Esophagus squamous epithelium (tissue), 5 donors: ENCODE results near the gene NAPSA. TPM values are rescaled to one million over a fixed set of nuclear protein-coding genes. Genes with fewer than 3 reads are reported as not detected.

Experiments used
- DNase-seq: peaks from one replicate; lab custom pipeline; 2025; lab: John Stamatoyannopoulos, UW
- H3K27ac ChIP-seq, 4 donors: fragments of 200-600 bp; sonication (generic); one replicate each; pipeline ENCODE4 v1.5.1; 2016 to 2019; ENCODE audit warnings: mild to moderate bottlenecking in 1 of 4
- H3K27me3 ChIP-seq, 4 donors: fragments of 200-600 bp; sonication (generic); 1 replicate in 3 of 4; 2 replicates in 1 of 4; pipeline versions ENCODE4 v1.5.1 to v1.6.0; 2017 to 2021; ENCODE audit warnings: antibody characterized with exemption in 1 of 4
- H3K36me3 ChIP-seq, 3 donors: fragments of 200-600 bp; sonication (generic); one replicate each; pipeline ENCODE4 v1.5.1; 2016 to 2019
- H3K4me1 ChIP-seq, 3 donors: fragments of 200-600 bp; sonication (generic); one replicate each; pipeline ENCODE4 v1.5.1; 2017 to 2019
- H3K4me3 ChIP-seq, 4 donors: fragments of 200-600 bp; sonication (generic); 1 replicate in 3 of 4; 2 replicates in 1 of 4; pipeline ENCODE4 v1.5.1; 2016 to 2019; ENCODE audit warnings: mild to moderate bottlenecking in 2 of 4, moderate library complexity in 1 of 4
- H3K9me3 ChIP-seq, 3 donors: fragments of 200-600 bp; sonication (generic); one replicate each; pipeline ENCODE4 v1.5.1; 2016 to 2019
- CTCF ChIP-seq, 6 experiments: fragments of 450-650 bp in 4 of 6; fragments of 200-600 bp in 2 of 6; sonication (generic) in 2 of 6; IDR thresholded peaks; one replicate each; pipeline ENCODE4 v1.5.1; 2016 to 2019; ENCODE audit warnings: antibody characterized with exemption in 6 of 6, mild to moderate bottlenecking in 4 of 6, moderate library complexity in 4 of 6
- POLR2A ChIP-seq, 4 donors: fragments of 450-650 bp; IDR thresholded peaks; one replicate each; pipeline ENCODE4 v1.6.1; 2017; ENCODE audit warnings: antibody characterized with exemption in 4 of 4, mild to moderate bottlenecking in 4 of 4, moderate library complexity in 3 of 4
- WGBS, 2 donors: methylation state at CpG; one replicate each; pipeline ENCODE4 v1.1.5; 2018; 5-methylcytosine and 5-hydroxymethylcytosine counted together
- intact Hi-C: fragments of 100-400 bp; cut with DNase I; formaldehyde crosslinking; loops from one replicate; pipeline ENCODE4 v1.15.0; 2022
- total RNA-seq, 4 donors: library from RNA; depleted of rRNA; stranded (reverse); fragments of >200 nt; gene quantifications; one replicate each; pipeline ENCODE4 v1.1.0, GENCODE V29; 2016
- donor health status: DM: yes; HTN: yes; CAD: no.

Gene NAPSA
- under 1 TPM in 1 of 4 donors, not detected in 3; 0.38 TPM for total RNA-seq

- Histone ChIP-seq H3K27me3 (no peaks in the 10 kb centered on the region), H3K4me3 (no peak within 1 kb of the TSS), H3K36me3 (no peaks in the 10 kb centered on the region), H3K4me1 (peaks cover 0 to 24% (median 0%) of the 10 kb centered on the region in 3 donors), H3K27ac (no peak within 1 kb of the TSS), H3K9me3 (no peaks in the 10 kb centered on the region)
- DNase-seq, result no peak
- intact Hi-C loops, result loop anchor here (5.0 kb wide), 2 partner anchors 97 to 417 kb away; no protein-coding TSS in a partner anchor
- 73 to 82% methylated on average over 8 to 9 of the region's 11 CpGs for WGBS, 2 donors
- TF ChIP-seq CTCF (IDR thresholded peaks at IDR 0.05), result no peak
- no peak for TF ChIP-seq POLR2A (IDR thresholded peaks at IDR 0.05)
Measured at GRCh38 chr19:50365434-50366306, at the start of gene NAPSA. Gene NAPSA, minus strand, starts transcription at chr19:50365639. Its CDS starts 18 bp downstream, at chr19:50365621.

DNA sequence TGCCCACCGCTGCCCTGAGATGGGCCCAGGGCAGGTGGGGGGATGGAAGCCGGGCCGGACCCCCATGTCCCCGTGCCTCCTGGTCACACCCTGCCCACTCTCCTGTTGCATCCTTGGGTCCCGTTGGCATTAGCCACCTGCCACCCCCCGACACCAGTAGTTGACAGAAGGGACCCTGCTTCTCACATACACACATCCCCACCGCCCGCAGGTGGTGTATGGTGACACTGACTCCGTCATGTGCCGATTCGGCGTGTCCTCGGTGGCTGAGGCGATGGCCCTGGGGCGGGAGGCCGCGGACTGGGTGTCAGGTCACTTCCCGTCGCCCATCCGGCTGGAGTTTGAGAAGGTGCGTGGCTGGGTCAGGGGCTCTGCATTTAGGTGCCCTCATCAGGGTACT, 48.1 kb upstream of the NAPSA start:
- no peaks in the 10 kb centered on the region for H3K9me3 ChIP-seq
- no peak for TF ChIP-seq CTCF (IDR thresholded peaks at IDR 0.05)
- TF ChIP-seq POLR2A (IDR thresholded peaks at IDR 0.05), result no peak
- peaks cover 0 to 22% (median 2%) of the 10 kb centered on the region in 3 donors for H3K36me3 ChIP-seq
- WGBS, 2 donors, result 90 to 95% methylated on average over 4 of the region's 21 CpGs
- intact Hi-C loops, result no loop called here
- H3K4me1 ChIP-seq, result peaks cover 0 to 12% (median 0%) of the 10 kb centered on the region in 3 donors
- no peak overlapping the region for H3K27ac ChIP-seq
- H3K27me3 ChIP-seq, result peaks cover 0 to 23% (median 4%) of the 10 kb centered on the region in 4 donors
- no peak overlapping the region for H3K4me3 ChIP-seq
- no peak for DNase-seq

- H3K27me3 ChIP-seq, result peaks cover 0 to 19% (median 1%) of the 10 kb centered on the region in 4 donors
- H3K4me3 ChIP-seq, result no peak overlapping the region
- H3K9me3 ChIP-seq, result no peaks in the 10 kb centered on the region
- no peak for DNase-seq
- H3K36me3 ChIP-seq, result peaks cover 0 to 26% (median 2%) of the 10 kb centered on the region in 3 donors
- TF ChIP-seq POLR2A (IDR thresholded peaks at IDR 0.05), result no peak
- TF ChIP-seq CTCF (IDR thresholded peaks at IDR 0.05), result no peak
- intact Hi-C loops, result no loop called here
- no peak overlapping the region for H3K27ac ChIP-seq
- H3K4me1 ChIP-seq, result peaks cover 0 to 8% (median 0%) of the 10 kb centered on the region in 3 donors
- 93% methylated on average over 4 to 5 of the region's 13 CpGs for WGBS, 2 donors
Measured at GRCh38 chr19:50413096-50413495, 47.7 kb upstream of the NAPSA start.

DNA sequence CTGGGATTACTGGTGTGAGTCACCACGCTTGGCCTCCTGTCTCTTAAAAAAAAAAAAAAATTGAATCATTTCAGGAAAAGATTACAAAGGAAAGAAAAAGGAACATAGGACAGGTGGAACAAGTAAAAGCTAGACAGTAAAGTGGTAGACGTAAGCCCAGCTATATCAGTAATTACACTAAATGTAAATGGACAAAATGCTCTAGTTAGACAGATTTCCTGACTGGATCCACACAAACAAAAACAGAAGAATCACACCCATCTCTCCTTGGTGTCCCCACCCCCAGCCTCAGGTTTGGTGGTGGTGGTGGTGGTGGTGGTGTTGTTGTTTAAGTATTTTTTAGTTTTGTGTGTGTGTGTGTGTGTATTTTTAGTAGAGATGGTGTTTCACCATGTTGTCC, 47.0 kb upstream of the NAPSA start:
- no peak overlapping the region for H3K4me3 ChIP-seq
- TF ChIP-seq POLR2A (IDR thresholded peaks at IDR 0.05) (no peak), CTCF (IDR thresholded peaks at IDR 0.05) (no peak)

DNA sequence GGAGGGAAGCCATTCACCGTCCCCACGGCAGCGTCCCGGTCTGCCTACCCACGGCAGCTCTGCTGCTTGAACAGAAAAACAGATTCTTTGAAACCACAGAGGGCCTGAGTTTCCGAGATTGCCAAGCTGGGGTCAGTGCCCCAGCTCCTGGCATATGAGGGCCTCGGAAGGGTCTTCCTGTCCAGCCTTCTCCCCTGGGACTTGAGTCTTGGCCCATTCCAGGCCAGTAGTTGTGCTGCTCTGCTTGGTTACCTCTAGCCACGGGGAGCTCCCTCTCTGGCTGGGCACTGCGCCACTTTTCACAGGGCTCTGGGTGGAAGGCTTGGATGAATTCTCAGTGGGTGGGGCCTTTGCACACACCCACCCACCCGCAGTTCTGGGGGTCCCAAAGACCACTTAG, 44.7 kb upstream of the NAPSA start:
- Histone ChIP-seq H3K27ac (no peak overlapping the region), H3K4me1 (peaks cover 0 to 7% (median 0%) of the 10 kb centered on the region in 3 donors), H3K4me3 (no peak overlapping the region), H3K36me3 (peaks cover 0 to 56% (median 8%) of the 10 kb centered on the region in 3 donors), H3K9me3 (no peaks in the 10 kb centered on the region), H3K27me3 (no peaks in the 10 kb centered on the region)
- TF ChIP-seq CTCF (IDR thresholded peaks at IDR 0.05), result no peak
- no peak for TF ChIP-seq POLR2A (IDR thresholded peaks at IDR 0.05)
- WGBS, 2 donors, result 76 to 100% methylated on average over 1 to 6 of the region's 10 CpGs
- intact Hi-C loops, result no loop called here
- no peak for DNase-seq

More for the DNA sequence above, 47.0 kb upstream of the NAPSA start:
- WGBS, 2 donors, result 89 to 94% methylated on average over 2 of the region's 2 CpGs
- Histone ChIP-seq H3K36me3 (peaks cover 0 to 33% (median 2%) of the 10 kb centered on the region in 3 donors), H3K27me3 (peaks cover 0 to 12% (median 0%) of the 10 kb centered on the region in 4 donors), H3K9me3 (no peaks in the 10 kb centered on the region), H3K27ac (no peak overlapping the region), H3K4me1 (peaks cover 0 to 7% (median 0%) of the 10 kb centered on the region in 3 donors)
- DNase-seq, result no peak
- intact Hi-C loops, result no loop called here
